GM21717 (cell line): ENCODE measurements around the gene IL5.
"Not testable (repeated sequence)": the region's sequence is repeated elsewhere in the genome, so short reads cannot be mapped to it uniquely, and the experiment has no call there.

ENCODE experiments used
- ATAC-seq: cut with Tn5 transposase; IDR thresholded peaks from one replicate; pipeline ENCODE4 v1.9.1; 2021; ENCODE audit warnings: mild to moderate bottlenecking, moderate library complexity; ENCODE audit not compliant: unreplicated experiment

Gene IL5

DNA sequence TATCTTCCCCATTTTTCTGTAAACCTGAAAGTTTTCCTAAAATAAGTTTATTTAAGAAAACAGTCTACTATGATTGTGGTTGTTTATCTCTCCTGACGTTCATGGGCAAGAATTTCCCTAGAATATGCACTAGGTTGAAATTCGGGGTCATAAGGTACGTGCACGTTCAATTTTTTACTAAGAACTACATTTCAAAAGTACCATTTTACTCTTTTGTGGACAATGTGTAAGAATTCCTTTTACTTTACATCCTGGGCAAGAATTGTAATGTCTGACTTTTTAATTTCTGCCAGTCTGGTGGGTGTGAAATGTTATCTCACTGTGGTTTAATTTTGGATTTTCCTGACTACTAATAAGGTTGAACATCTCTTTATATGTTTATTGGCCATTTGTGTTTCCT is 12.4 kb downstream of the IL5 start:
- no peak for ATAC-seq

- ATAC-seq, result no peak
Measured at GRCh38 chr5:132528866-132529634, 14.3 kb downstream of the IL5 start.

GRCh38 chr5:132528021-132528420 is 15.3 kb downstream of the IL5 start:
- ATAC-seq, result no peak

- ATAC-seq, result no peak
Measured at GRCh38 chr5:132526974-132527564, 16.3 kb downstream of the IL5 start.

DNA sequence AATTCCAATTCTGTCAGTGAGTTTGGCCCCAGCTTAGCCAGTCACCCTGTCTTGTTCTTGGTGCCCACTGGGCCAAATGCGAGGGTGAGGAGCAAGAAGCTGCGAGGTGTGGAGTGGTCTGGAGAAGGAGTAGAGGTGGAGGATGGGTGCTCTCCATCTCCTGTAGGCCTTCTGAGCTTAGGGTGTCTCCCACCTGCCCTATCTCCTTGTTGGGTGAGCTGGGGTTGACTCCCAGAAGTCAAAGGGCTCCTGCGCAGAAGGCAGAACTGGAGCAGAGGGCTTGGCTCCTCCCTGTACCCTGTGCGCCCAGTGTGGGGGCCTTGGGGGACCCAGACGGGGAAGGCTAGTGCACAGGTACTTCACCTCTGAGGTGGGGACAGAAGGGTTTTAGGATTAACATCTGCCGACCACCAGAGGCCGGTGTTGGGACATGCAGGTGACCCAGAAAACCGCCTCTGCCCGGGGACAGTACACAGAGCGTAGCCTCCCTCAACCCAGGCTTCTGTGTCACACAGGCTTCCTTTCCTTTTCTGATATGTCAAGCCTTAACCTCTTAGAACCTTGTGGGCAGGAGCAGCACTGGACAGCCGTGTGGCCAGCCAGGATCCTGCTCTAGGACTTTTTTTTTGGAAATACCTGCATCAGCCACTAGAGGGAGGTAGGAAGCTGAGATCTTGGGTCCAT is 16.9 kb downstream of the IL5 start:
- ATAC-seq, result peak; percentile 31

DNA sequence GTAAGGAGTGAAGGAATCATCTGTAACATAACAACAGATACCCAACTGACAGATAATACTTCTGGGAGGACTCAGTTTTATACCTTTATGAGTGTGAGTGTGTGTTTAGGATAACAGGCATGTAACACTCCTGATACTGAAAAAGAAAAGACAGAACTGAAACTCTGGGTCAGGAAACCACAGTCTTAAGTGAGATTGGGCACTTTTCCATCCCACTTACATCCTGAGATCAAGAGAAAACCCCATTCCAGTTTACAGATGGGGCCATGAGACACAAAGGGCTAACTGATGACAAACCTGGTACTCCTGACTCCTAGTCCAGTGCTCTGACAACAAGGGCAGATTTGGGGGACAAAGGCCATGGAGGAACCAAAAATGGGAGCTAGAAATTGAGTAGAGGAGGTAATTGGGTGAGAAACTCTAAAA is 18.0 kb downstream of the IL5 start:
- ATAC-seq, result peak; percentile 72

GRCh38 chr5:132524877-132525276 is 18.4 kb downstream of the IL5 start:
- not testable (repeated sequence) for ATAC-seq

GRCh38 chr5:132522067-132522466 is 21.3 kb downstream of the IL5 start:
- not testable (repeated sequence) for ATAC-seq

GRCh38 chr5:132513618-132514336 is 29.5 kb downstream of the IL5 start:
- ATAC-seq, result not testable (repeated sequence)

GRCh38 chr5:132510076-132510475 is 33.2 kb downstream of the IL5 start:
- ATAC-seq, result no peak

GRCh38 chr5:132506094-132506692 is 37.1 kb downstream of the IL5 start:
- no peak for ATAC-seq

DNA sequence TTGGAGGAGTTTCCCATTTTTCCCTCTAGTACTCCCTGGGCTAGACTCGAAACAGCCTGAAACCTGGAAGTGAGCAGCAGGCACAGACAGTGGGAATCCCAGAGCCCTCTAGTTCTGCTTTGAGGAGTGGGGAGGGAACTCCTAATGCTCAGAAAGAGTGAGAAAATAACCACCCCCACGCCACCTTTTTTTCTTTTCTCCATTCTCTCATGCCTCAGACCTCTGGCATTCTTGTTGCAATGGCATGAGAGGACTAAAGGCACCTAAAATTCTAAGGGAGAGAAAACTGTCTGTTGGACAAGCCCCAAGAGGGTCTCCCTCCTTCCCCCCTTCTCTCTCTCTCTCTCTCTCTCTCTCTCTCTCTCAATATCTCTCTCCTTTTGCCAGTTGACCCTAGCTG is 37.7 kb downstream of the IL5 start:
- no peak for ATAC-seq

DNA sequence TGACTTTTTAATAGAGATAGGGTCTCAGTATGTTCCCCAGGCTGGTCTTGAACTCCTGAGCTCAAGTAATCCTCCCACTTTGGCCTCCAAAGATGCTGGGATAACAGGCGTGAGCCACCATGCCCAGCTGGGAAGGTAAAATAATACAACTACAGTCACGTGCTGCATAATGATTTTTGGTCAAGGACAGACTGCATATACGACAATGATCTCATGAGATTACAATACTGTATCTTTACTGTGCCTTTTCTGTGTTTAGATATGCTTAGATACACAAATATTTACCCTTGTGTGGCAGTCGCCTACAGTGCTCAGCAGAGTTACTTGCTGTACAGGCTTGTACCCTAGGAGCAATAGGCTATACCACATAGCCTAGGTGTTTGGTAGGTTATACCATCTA is 38.6 kb downstream of the IL5 start:
- ATAC-seq, result no peak

DNA sequence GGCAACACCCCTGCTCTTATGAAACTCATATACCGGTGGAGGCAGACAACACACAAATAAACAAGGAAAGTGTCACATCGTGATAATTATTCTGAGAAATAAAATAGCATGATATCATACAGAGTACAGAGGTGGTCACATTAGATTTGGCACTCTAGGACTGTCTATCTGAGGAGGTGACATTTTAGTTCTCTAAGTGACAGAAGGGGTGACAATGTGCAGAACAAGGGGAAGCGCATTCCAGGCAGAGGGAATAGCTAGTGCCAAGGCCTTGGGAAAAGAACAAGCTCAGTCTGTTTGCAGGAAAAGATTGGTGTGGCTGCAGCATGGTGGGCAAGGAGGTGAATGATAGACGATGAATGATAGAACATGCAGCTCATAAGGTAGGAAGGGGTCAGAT is 40.1 kb downstream of the IL5 start:
- no peak for ATAC-seq

DNA sequence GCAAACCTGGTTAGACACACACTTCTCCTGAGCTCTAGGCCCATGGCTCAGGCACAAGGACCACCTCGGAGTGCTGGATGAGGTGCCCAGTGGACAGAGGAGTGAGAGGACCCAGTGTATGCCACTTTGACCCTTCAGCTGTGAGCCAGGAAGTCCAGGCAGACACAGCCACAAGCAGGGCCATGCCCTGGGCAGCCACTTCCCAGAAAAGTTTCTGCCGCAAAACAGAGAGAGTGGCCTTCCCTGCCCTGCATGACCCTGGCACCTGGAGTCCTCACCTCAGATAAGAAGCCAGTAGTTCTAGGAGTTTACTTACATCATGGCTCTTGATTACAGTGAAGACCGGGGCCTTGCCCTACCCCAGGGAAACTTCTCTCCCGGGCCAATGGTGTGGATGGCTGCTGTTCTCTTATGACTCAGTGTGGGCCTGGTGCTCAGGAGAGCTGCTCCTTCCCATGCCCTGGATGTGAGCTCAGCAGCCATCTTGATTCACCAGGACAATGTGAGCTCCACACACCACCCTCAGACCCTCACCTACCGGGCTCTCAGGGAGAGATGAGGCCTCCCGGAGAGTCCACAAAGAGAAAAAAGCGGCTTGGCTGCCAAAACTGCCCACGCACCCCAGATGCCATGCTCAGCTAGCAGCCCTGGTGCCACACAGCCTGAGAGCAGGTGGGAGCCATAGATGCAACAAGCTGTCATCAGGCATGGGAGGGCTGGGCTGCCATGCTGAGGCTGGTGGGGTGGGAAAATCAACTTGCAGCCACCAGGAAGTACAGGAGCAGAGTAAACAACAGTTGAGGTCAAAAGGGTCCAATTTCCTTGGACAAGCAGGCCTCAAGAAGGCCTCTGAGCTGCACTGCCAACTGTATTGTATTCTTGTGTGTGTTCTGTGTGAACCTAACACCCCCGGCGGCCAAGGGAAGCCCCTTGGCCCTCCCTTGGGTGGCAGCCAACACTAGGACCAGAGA is 41.1 kb downstream of the IL5 start:
- no peak for ATAC-seq

GRCh38 chr5:132501629-132501956 is 41.7 kb downstream of the IL5 start:
- no peak for ATAC-seq

DNA sequence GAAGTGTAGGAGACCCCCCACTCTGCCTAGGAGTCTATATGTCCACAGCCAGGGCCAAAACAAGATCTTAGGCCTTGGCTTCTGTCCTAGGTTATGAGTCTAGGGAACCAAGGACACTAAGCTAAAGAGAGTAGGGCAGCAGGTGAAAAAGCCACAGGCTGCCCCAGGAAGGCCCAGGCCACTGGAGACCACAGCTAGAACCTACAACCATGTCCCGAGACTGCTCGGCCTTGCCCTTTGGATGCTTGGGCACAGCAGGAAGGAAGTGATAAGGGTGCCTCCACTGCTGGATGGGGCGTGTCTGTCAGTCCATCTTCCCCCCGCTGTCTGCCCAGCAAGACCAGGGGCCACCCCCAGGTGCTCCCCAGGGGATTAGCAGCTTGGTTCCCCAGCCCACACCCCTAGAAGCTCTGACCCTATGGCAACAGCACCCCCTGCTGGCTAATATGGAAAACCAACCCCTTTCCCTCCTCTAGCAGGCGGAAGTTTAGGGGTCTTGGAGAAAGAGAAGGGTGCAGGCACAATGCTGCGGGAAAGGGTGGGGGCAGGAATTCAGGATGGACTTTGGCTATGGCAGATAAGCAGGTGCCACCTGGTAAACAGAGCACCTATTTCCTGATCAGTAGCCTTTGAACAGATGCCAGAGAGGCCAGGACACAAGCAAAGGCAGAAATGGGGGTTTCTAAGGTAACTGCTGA is 42.2 kb downstream of the IL5 start:
- no peak for ATAC-seq

- ATAC-seq, result no peak
Measured at GRCh38 chr5:132500244-132500930, 42.9 kb downstream of the IL5 start.
